GM12892 (cell line): ENCODE measurements around the gene PRRX2.

Source experiments
- POLR2A ChIP-seq: IDR thresholded peaks from 2 replicates; pipeline ENCODE4 v1.6.1; 2011; ENCODE audit warnings: low read depth, low read length, control low read depth
- POLR2AphosphoS5 ChIP-seq: IDR thresholded peaks from 2 replicates; pipeline ENCODE4 v1.6.1; 2011; ENCODE audit warnings: low read depth, low read length, control low read depth
- TAF1 ChIP-seq: IDR thresholded peaks from 2 replicates; pipeline ENCODE4 v1.6.1; 2011; ENCODE audit warnings: low read depth, mild to moderate bottlenecking, control low read depth, low read length, borderline replicate concordance

DNA sequence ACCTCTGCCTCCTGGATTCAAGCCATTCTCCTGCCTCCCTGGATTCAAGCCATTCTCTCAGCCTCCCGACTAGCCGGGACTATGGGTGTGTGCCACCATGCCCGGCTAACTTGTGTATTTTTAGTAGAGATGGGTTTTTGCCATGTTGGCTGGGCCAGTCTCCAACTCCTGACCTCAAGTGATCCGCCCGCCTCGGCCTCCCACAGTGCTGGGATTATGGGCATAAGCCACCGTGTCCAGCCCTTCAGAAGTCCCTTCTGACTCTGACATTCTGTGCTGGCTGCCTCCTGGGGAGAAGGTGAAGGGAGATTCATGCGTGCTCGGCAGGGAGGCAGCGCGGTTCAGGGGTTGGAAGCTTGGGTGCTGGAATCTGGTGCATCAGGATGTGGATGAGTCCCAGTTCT is 28.8 kb downstream of the PRRX2 start:
- no peak for TF ChIP-seq POLR2AphosphoS5
- no peak for TF ChIP-seq POLR2A
- TF ChIP-seq TAF1, result no peak
